Measurements from ENCODE around the gene FBXO41.

FBXO41 gene

DNA sequence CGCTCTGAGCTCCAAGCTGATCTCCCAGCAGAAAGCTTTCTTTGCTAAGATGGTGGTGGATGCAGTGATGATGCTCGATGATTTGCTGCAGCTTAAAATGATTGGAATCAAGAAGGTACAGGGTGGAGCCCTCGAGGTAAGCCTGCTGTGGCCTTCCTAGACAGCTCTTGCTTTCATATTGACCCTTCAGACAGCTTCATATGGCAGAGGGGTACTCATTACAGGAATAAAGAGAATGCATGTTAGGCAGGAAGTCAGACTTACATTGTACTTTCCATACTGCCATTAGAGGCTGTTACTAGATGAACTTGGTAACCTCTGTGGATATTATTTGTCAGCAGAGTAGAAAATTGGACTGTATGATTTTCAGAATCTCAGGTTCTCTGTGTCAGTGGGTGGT is 39.7 kb downstream of the FBXO41 start:
- no peak for DNase-seq (ENCODE audit: low spot score)

DNA sequence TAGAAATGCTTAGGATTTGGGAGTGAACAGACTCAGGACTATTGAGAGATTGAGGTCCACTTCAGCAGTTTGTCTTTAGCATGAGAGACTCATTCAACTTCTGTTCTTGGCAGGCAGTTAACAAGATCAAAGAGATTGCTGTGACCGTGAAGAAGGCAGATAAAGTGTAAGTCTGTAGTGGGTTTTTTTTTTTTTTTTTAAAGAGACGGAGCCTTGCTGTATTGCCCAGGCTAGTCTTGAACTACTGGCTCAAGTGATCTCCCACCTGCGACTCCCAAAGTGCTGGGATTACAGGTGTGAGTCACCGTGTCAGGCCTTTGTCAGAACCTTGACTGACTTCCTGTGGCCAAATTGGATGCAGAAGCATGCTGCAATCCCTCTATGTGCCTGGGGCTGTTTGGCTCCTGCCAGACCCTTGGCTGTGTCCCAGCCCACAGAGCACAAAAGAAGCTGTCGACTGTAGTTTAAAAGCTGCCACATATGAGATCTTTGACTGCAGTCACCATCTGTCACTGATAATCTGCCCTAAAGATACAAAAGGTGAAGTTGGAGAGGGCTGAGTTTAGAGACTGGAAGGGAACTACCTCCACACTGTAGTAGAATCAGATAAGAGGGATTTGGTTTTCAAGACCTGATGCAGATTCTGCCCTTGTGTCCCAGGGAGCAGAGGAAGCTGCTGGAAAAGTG is 40.3 kb downstream of the FBXO41 start:
- no peak for DNase-seq (ENCODE audit: low spot score)

DNA sequence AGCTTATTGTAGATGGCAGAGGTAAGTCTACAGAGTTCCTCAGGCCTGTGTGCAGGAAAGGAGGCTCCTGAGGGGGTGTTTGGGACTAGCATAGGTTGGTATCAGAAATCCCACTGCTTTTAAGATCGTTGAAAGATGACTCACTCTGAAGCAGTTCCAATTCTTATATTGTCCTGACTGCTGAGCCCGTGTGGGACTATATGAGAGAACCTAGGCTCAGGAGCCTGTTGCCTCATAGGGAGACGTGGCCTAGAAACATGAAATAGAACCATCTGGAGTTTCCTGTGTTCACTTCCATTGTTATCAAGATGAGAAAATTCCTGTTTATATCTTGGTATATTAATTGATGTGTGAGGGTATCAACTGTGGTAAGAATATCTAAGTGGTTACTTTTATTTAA is 44.5 kb downstream of the FBXO41 start:
- DNase-seq (ENCODE audit: low spot score), result no peak

DNA sequence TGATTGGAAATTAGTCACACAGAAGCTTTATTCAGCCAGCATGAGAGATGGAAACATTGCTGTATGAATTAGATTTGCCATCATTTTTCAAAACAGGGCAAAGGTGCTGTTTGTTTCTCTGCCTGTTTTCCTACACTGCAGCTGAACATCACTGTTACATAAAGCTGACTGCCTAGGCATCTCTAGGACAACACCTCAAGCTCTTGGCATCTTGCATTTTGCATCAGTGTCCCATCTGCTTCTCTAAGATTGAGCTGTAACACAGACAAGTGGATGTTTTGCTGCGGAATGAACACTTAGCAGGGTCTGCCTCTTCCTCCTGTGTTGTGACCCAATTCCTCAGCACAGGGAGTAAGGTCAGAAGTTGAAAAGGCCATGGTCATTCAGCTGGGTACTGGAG is 45.3 kb downstream of the FBXO41 start:
- no peak for DNase-seq (ENCODE audit: low spot score)

DNA sequence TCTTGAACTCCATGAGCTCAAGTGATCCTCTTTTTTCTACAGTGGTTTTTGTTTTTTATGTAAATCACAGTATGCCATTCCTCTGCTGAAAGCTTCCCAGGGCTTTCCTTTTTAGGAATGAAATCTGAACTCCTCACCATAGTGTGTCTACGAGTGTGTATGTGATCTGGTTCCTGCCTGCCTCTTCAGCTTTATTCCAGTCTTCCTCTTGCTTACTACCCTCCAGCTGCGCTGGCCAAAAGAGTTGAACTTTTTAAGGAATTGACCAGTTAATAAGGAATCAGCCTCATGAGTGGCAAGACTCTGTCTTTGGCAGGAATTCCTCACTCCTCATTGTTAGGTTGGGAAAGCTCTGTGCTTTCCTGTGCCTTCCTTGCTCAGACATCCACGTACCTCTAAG is 46.1 kb downstream of the FBXO41 start:
- no peak for DNase-seq (ENCODE audit: low spot score)

DNA sequence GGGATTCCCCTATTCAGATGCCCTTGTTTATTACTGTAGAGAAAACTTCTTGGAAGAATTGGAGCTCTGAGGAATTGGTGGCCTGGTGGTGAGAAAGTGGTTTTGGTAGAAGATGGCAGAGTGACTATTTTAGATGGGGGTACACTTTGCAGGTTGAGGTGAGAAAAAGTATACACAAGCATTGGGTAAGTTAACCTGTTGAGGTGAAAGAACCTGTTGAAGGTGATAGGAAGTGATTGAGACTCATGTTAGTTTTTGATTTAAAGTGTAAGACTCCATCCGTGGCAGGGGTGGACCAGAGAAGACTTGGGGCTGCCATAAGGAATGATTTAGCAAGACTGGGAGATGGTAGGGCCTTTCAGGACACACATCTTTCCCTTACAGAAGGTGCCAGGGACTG is 47.1 kb downstream of the FBXO41 start:
- DNase-seq (ENCODE audit: low spot score), result no peak

DNA sequence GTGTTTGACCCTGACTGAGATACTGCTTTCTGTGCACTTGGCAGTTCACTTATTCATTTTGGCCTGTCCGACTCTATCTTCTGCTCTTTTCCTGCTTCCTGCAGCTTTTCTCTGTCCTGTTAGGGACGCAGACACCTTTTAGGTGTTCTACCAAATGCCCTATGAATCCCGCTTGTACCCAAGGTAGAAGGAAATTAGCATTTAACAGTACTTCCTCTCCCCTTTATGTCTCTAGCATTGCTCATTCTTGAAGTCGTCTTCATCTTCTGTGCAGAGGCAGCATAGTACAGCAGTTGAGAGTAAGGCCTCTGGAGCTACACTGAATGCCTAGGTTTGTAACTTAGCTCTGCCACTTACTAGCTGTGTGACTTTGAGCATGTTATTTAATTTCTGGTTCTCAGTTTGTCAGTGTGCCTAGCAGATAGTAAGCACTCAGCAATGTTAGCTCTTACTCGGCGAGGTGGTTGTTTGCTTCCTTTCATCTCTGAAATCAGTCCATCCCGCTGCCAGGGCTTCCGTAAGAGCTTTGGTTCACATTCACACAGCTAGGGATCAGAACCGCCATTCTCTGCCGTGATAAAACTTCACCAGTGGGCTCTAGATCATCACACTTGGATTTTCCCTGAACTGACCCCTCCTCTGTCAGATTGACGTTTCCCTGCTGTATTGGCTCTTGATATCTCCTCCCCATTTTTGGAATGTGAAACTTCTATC is 48.8 kb downstream of the FBXO41 start:
- DNase-seq (ENCODE audit: low spot score), result no peak

DNA sequence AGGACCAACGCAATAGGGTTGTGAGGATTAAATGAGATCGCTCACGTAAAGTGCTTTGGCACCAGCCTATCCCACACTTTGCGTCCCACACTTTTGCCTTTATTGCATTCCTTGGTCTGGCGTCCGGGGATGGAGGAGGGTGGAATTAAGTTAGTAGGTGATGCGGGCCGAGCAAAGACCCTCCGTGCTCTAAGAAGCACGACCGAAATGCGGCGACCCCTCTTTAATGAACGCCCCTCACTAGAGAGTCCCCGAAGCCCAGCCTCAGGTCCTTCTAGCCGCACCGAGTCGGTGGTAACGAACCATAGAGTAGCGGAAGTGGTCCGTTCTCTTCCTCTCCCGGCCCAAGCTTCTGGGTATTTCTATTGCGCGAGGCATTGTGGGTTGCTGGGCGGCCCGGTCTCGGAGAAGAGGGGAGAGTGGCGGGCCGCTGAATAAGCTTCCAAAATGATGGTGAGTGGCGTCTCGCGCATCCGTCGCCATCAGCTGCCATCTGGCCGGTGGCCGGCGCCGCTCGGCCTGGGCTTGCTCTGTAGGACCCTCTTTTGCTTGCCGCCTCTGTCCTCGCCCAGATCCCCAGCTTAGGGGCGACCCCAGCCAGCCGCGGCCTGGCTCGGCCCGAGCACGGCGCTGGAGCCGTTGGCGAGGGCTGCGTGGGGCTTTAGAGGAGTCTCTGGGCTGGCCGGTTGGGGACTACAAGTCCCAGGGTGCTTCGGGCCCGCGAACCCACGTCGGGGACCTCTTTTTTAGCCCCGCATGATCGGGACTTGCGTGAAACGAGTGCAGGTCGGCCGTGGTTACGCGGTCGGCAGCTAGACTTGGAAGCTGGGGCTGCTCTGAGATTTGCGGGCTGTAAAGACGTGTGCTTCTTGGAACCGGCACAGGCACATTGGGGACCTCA is 50.1 kb downstream of the FBXO41 start, which contains the start of gene CCT7:
CCT7 (plus strand) TSS at position 377 of the 901 bp plus-strand sequence; CDS start at position 448, 71 bp downstream.
- DNase-seq (ENCODE audit: low spot score), result peak; percentile 92

DNA sequence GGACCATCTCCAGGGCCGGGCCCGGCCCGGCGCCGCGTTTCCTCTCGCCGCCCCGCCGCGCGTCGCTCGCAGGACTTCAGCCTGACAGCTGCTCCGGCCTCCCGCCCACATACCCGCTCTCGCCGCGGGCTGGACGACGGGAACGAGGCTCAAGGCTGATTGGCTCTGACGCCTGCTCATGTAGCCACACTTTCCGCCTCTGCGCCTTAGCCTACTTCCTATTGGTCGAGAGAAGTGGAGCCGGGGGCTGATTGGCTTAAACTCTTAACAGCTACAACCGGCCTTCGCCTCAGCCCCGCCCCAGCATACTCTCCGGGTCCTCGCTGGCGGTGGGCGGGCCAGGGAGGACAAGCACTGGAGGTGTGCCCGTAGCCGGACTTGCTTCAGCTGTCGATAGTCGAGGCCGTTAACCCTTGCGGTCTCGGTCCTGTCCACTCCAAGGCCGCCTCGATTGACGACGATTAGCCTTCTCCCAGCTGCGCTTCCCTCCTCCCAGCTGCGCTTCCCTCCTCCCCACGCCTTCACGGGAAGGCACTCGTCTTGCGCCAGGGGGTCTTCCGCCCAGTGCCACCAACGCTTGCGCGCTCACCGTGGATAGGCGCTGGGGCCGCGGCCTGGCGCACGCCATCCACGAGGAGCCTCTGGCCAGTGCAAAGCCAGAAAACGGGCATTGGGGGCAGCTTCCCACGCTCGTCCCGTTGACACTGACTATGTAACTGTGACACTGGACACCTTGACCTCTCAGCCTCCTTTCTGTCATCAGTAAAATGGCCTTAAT is 50.9 kb downstream of the FBXO41 start, which contains the start of gene PRADC1:
PRADC1 (minus strand) TSS at position 86 of the 778 bp plus-strand sequence; CDS start at position 7, 79 bp downstream.
- DNase-seq (ENCODE audit: low spot score), result peak; percentile 98

DNA sequence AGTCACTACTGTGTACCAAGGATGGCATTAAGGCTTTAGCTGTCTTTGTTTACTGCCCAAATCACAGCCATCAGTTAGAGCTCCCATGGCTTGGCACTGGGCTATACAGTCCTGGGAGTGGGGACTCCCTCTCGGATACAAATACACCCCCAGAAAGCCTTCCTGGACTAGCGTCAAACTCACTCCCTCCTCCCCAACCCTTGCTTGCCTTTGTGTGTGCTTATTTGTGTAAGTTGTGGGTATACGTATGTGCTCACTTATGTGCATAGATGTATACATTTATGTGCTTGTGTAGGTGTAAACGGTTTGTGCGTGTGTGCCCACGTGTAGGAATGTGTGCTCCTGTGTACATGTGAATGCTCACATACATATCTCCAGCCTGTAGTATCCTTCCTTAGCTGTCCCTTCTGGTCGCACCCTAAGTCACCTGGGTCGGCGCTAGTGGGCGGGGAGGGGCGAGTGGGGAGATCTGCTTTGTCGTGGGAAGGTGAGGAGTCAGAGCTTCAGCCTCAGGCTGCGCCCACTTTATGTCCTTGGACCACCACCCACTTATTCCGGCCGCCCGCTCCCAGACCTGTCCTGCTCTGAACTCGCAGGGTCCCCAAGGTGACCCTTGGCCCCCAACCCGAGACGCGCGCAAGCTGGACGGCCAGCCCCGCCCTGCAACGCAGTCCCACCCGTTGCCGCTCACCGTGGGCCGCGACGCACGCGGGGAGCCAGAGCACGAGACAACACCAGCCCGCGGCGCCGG is 51.7 kb downstream of the FBXO41 start:
- DNase-seq (ENCODE audit: low spot score), result no peak

DNA sequence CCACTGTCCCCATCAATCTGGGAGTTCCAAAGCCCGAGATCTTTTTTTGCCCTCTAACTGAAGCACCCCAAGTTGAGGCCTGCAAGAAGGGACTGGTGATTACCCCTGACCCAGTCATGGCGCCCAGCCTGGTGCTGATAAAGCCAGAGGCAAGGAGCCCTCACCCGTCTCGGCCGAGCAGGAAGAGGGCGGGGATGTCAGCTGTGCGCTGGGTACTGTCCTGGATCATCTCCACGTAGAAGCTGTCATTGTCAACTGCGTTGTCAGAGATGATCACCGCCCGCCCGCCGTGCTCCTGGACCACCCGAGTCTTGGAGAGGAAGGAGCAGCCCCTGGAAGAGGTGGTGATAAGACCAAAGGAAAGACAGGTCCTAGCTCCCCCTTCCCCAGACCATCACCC is 55.6 kb downstream of the FBXO41 start:
- DNase-seq (ENCODE audit: low spot score), result no peak

DNA sequence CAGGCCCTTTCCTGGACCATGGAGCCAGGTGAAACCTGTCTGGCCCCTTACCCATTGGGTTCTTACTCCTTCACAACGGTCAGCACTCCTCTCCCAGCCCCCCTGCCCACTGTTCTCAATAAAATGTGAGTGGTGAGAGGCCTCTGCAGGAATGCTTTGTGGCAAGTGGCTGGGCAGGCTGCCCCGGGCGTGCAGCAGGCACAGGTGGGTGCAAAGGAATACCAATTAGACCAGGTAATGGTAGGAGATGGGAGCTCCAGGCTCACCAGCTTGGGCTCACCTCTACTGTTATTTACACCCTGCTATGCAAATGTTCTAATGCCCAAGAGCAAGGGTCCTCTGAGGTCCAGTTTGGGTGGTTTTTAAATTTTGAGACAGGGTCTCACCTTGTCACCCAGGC is 57.2 kb downstream of the FBXO41 start:
- DNase-seq (ENCODE audit: low spot score), result no peak

DNA sequence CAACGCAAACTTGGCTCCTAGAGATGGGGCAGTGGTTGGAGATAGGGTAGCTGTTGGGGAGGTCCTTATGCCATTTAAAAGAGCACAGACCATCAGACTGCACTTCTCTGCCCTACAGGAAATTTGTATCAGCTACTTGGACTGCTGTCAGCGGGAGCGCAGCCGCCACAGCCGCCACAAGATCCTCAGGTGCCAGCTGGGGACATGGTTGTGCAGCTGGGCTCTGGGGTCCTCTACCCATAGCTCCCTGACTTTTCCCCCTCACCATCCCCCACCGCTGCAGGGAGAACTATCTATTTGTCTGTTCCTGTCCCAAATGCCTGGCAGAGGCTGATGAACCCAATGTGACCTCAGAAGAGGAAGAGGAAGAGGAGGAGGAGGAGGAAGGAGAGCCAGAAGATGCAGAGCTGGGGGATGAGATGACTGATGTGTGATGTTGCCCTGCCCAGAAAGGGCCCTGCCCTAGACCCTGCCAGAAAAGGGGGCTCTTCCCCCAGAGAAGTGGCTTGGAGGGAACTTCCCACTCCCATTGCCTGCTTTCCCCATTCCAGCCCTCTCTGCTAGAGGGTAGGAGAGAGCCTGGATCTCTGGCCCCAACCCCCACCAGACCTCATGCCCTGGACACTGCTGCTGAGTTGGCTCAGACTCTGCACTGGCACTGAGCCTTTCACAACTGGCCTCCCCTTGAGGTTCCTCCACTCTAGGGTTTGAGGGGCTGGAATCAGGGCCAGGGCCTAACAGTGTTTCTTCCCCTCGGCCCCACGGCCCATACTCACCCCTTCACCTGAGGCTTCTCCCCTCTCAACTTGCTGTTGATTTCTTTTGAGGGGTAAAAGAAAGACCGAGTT is 58.5 kb downstream of the FBXO41 start:
- DNase-seq (ENCODE audit: low spot score), result no peak

DNA sequence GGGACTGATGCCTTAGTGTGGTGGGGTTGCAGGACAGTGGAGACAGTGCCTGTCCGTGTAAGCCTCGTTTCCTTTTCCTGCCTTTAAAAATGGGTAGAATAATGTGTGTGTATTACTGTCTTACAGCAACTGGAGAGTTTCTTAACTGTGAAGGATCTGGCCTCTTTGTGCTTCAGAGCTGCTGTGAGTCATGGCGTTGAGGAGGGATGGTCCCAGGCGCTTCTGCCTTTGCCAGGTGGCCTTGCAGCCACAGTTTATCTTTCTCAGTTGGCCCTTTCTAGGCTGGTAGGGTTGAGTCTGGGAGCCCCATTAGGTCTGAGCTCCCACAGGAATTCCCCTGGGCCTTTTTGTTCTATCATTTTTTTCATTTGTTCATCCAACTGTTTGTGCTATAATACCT is 60.5 kb downstream of the FBXO41 start:
- DNase-seq (ENCODE audit: low spot score), result no peak

DNA sequence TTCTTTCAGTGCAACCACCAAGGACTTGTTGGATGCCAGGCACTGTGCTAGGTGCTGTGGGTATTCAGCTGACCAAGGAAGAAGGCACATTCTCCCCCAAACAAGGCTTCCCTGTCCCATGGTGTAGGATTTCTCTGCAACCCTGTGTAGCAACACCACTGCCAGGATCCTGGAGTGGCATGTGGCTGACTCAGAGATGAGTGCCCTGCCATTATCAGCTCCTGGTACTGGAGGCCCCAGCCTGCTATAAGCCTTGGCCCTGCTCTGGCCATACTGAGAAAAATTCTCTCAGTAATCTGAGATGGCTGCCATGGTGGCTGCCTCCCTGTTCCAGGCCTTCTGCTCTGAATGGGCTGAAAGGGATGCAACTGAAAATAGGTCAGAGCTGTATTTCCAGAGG is 66.0 kb downstream of the FBXO41 start:
- no peak for DNase-seq (ENCODE audit: low spot score)

DNA sequence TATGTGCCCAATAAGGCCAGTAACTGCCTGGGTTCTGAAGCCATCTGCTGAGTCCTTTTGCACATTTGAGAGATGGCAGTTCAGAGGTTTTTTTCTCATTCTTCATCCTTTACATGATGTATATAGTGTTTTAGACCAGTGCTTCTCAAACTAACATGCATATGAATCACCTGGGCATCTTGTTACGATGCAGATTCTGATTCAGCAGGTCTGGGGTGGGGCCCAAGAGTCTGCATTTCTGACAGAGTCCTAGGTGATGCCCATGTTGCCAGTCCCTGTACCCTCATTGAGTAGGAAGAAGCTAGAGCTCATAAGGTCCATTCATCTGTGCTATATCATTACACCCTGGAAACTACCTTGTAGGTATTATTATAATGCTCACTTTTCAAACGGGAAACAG is 66.5 kb downstream of the FBXO41 start:
- no peak for DNase-seq (ENCODE audit: low spot score)

DNA sequence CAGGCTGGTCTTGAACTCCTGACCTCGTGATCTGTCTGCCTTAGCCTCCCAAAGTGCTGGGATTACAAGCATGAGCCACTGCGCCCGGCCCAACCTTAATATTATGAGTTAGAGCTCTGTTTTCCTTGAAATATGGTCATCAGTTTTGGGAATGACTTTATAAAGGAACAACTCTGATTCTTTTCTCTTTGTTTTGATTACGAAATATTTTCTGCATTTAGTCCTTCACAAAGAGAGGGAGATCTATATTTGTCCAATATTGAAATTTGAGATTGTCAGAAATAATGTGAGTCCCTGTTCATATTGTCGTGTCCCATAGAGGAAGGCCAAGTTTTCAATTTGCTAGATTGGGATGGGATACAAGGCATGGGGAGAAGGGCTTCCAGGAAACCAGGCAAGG is 67.1 kb downstream of the FBXO41 start:
- DNase-seq (ENCODE audit: low spot score), result no peak

DNA sequence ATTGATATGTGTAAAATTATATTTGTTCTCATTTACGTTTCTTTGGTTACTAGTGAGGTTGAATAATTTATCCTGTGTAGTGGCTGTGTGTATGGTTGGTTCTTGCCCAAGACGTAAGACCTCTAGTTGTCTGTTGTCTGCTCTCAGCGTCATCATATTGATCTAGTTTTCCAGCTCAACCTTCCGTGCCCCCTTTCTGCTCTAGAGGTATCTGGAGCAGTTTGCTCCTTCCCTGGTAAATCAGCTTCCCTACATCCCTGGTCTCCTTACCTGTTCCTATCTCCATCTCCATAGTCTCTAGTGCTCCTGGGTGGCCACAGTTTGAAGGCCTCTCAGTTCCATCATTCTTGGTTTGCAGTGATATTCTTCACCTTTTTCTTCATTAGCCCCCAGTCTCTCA is 69.0 kb downstream of the FBXO41 start:
- DNase-seq (ENCODE audit: low spot score), result no peak

DNA sequence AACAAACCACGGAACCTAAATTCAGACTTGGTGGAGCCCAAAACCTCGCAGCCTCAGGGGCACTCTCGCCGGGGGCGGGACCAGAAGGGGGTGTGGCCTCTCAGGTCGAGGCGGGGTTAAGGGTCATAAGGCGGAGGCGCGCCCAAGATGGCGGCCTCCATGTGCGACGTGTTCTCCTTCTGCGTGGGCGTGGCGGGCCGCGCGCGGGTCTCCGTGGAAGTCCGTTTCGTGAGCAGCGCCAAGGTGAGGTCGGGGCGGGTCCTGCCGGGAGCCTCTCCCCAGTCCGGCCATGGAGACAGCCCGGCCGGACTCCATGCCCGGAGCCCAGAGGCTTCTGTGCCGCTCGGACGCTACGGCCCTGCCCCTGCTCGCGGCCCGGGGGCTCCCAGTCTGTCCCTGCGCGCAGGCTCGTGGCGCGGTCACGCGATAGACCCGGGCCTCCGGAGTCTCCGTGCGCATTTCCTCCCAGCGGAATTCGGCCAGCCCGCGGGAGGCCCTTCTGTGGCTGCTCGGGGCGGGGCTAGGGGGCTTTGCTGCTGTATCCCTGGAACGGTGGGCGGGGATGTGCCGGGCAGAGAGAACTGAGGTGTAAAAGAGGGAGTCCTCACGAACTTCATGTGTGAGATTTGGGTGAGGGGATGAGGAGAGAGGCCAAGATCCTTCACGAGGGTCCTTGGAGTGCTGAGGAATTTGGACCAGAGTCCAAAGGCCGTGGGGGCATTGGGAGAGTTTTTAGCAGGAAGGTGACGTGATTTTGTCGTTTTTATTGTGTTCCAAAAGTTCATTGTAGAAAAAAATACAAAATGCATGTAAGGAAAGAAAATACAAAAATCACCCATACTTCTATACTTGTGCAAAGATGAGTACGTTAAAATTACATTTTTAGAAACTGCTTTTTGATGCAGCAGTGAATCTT is 69.9 kb downstream of the FBXO41 start, which contains the start of gene SMYD5:
SMYD5 (plus strand) TSS at position 126 of the 916 bp plus-strand sequence; CDS start at position 148, 22 bp downstream.
- DNase-seq (ENCODE audit: low spot score), result peak; percentile 88

All from left forelimb (tissue), 1 donor.